Dendritic cell treated with granulocyte-macrophage colony-stimulating factor and Interleukin-4, amounts not matched to agents 40 ng/mL and 50 ng/mL, for 4 days (primary cell): ENCODE data around the gene RAB3D.

Experiments used
- H3K27ac Mint-ChIP-seq: one replicate; pipeline ENCODE4 v1.8.0; 2022; ENCODE audit warnings: mild to moderate bottlenecking, mixed read lengths
- H3K27me3 Mint-ChIP-seq: one replicate; pipeline ENCODE4 v1.8.0; 2022; ENCODE audit warnings: mild to moderate bottlenecking, mixed read lengths
- H3K36me3 Mint-ChIP-seq: one replicate; pipeline ENCODE4 v1.8.0; 2022; ENCODE audit warnings: low read depth, mixed read lengths
- H3K4me1 Mint-ChIP-seq: one replicate; pipeline ENCODE4 v1.8.0; 2022; ENCODE audit warnings: low read depth, mixed read lengths
- H3K4me3 Mint-ChIP-seq: one replicate; pipeline ENCODE4 v1.8.0; 2022; ENCODE audit warnings: mild to moderate bottlenecking, moderate library complexity, mixed read lengths
- H3K9me3 Mint-ChIP-seq: one replicate; pipeline ENCODE4 v1.8.0; 2022; ENCODE audit warnings: mixed read lengths
- intact Hi-C: fragments of 100-400 bp; cut with micrococcal nuclease; formaldehyde crosslinking; loops from one replicate; pipeline ENCODE4 v1.15.0; 2022

RAB3D gene

DNA sequence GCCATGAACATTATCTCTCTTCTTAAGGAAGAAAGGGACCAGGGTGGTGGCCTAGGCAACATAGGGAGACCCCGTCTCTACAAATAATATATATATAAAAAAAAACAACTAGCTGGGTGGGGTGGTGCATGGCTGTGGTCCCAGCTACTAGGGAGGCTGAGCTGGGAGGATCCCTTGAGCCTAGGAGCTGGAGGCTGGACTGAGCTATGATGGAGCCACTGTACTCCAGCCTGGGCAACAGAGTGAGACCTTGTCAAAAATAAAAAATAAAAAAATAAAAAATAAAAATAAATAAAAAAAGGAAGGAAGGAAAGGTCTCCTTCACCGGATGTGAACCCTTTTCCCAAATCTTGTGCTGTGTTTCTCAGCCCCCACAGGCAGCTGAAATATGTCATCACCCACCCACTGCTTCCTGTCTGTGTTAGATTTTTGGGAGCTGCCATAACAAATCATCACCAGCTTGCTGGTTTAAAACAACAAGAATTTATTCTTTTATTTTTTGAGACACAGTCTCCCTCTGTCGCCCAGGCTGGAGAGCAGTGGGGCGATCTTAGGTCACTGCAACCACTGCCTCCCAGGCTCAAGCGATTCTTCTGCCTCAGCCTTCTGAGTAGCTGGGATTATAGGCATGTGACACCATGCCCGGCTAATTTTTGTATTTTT, 53.0 kb downstream of the RAB3D start:
- Mint-ChIP-seq H3K4me3 (no peak overlapping the region), H3K27me3 (peaks cover 57% of the 10 kb centered on the region), H3K27ac (no peak overlapping the region), H3K4me1 (peaks cover 20% of the 10 kb centered on the region), H3K9me3 (no peaks in the 10 kb centered on the region), H3K36me3 (no peaks in the 10 kb centered on the region)
- intact Hi-C loops: no loop called here

DNA sequence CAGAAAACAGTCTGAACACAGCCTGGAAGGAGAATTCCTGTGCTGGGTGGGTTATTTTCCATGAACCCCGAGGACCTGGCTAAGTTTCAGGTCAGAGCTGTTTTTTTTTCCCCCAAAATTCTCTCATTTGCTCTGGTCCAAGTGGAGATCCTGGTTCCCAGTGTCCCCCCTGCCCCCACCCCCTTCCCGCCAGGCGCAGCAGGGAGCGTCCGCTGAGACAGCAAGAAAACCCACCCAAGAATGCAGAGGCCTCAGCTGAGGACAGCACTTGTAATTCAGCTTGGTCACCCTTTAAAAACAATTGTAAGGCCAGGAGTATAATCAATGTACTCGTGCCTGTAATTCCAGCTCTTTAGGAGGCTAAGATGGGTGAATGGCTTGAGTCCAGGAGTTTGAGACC, 54.9 kb downstream of the RAB3D start:
- Mint-ChIP-seq H3K27me3 (peaks cover 61% of the 10 kb centered on the region), H3K4me1 (peaks cover 18% of the 10 kb centered on the region), H3K27ac (no peak overlapping the region), H3K9me3 (no peaks in the 10 kb centered on the region), H3K36me3 (no peaks in the 10 kb centered on the region), H3K4me3 (no peak overlapping the region)
- intact Hi-C loops: no loop called here

- intact Hi-C loops: no loop called here
- no peaks in the 10 kb centered on the region for H3K36me3 Mint-ChIP-seq
- H3K27me3 Mint-ChIP-seq: peaks cover 71% of the 10 kb centered on the region
- H3K9me3 Mint-ChIP-seq: no peaks in the 10 kb centered on the region
- no peak overlapping the region for H3K4me3 Mint-ChIP-seq
- H3K4me1 Mint-ChIP-seq: peaks cover 14% of the 10 kb centered on the region
- H3K27ac Mint-ChIP-seq: no peak overlapping the region
Measured at GRCh38 chr19:11281356-11282049, 58.0 kb downstream of the RAB3D start.

DNA sequence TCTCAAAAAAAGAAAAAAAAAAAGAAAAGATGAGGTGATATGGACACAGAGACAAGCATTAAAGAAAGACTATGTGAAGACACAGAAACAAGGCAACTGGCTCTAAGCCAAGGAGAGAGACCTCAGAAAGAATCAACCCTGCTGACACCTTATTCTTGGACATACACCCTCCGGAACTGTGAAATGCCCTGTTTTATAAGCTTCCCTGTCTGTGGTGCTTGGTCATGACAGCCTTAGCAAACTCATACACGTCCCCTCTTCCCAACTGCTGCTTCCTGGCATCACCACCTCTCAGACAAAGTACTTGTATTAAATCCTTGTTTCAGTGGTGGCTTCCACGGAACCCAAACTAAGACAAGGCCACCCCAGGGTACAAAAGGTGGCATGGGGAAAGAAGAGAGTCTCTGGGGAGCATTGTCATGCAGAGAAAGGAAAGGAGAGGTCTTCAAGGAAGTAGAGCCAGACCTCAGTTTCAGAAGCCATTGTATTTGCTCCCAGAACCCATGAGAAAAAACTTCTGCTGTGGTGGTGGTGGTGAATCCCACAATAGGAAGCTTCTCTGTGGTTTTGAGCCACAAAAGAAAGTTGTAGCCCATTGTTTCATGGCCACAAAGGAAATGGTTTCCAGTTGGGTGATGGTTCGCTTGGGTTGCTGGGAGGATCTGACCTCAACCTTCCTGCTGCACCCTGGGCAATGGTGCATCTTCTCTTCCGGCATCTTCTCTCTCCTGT, 59.8 kb downstream of the RAB3D start:
- Mint-ChIP-seq H3K27ac (no peak overlapping the region), H3K4me1 (peaks cover 9% of the 10 kb centered on the region), H3K27me3 (peaks cover 72% of the 10 kb centered on the region), H3K4me3 (no peak overlapping the region), H3K36me3 (no peaks in the 10 kb centered on the region), H3K9me3 (no peaks in the 10 kb centered on the region)
- intact Hi-C loops: no loop called here

DNA sequence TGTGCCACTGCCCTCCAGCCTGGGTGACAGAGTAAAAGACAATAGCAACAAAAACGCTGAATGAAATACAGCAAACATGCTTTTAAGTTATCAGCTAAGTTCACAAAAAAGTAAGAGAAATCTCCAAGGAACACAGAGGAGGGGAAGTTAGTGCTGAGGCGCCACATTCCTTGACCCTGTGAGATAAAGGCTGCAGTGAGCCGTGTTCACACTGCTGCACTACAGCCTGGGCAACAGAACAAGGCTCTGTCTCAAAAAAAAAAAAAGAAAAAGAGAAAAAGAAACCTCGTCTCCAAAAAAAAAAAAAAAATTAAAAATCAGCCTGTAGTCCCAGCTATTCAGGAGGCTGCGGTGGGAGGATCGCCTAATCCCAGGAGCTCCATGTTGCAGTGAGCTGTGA, 60.8 kb downstream of the RAB3D start:
- Mint-ChIP-seq H3K4me3 (no peak overlapping the region), H3K36me3 (no peaks in the 10 kb centered on the region), H3K4me1 (peaks cover 9% of the 10 kb centered on the region), H3K27me3 (peaks cover 73% of the 10 kb centered on the region), H3K27ac (no peak overlapping the region), H3K9me3 (no peaks in the 10 kb centered on the region)
- intact Hi-C loops: no loop called here

DNA sequence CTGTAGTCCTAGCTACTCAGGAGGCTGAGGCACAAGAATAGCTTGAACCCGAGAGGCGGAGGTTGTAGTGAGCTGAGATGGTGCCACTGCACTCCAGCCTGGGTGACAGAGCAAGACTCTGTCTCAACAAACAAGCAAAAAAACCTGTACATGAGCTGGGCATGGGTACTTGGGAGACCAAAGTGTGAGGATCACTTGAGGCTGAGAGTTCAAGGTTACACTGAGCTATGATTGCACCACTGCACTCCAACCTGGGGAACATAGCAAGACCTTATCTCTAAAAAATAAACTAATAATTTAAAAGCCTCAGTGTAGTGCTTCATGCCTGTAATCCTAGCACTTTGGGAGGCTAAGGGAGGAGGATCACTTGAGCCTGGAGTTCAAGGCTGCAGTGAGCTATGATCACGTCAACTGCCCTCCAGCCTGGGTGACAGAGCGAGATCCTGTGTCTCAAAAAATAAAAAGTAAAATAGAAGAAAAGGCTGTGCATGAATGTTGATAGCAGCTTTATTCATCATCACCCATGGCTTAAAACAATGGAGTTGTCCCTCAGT, 64.8 kb downstream of the RAB3D start:
- Mint-ChIP-seq H3K4me3 (no peak overlapping the region), H3K27ac (no peak overlapping the region), H3K9me3 (no peaks in the 10 kb centered on the region), H3K36me3 (no peaks in the 10 kb centered on the region), H3K27me3 (peaks cover 75% of the 10 kb centered on the region), H3K4me1 (peaks cover 6% of the 10 kb centered on the region)
- intact Hi-C loops: no loop called here

DNA sequence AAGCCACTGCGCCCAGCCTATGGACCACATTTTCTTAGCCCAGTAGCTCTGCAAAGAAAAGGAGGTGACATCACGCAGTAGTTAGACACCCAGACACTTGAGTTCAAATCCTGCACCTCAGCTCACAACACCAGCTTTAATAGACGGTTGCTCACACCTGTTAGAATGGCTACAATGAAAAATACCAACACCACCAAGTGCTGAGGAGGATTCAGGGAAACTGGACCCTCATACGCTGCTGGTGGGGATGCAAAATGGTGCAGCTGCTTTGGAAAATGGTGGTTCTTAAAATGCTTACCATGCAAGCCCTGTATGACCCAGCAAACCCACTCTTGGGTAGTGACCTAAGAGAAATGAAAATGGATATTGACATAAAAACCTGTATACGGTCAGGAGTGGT, 65.5 kb downstream of the RAB3D start:
- Mint-ChIP-seq H3K27me3 (peaks cover 77% of the 10 kb centered on the region), H3K4me1 (no peaks in the 10 kb centered on the region), H3K9me3 (no peaks in the 10 kb centered on the region), H3K36me3 (no peaks in the 10 kb centered on the region), H3K27ac (no peak overlapping the region), H3K4me3 (no peak overlapping the region)
- intact Hi-C loops: no loop called here

GRCh38 chr19:11273296-11273695, 66.2 kb downstream of the RAB3D start:
- H3K36me3 Mint-ChIP-seq: no peaks in the 10 kb centered on the region
- H3K4me3 Mint-ChIP-seq: no peak overlapping the region
- no peaks in the 10 kb centered on the region for H3K9me3 Mint-ChIP-seq
- peaks cover 79% of the 10 kb centered on the region for H3K27me3 Mint-ChIP-seq
- intact Hi-C loops: no loop called here
- no peak overlapping the region for H3K27ac Mint-ChIP-seq
- H3K4me1 Mint-ChIP-seq: peaks cover 5% of the 10 kb centered on the region
